HEK293 (cell line): Measurements from ENCODE around the gene PRSS1.

Experiments
- CTCF ChIA-PET: fragments of 350-600 bp; formaldehyde crosslinking; extraction: SDS; loops from one replicate; lab custom pipeline; 2021; ENCODE audit warnings: antibody characterized with exemption; lab: Yijun Ruan, JAX
- POLR2A ChIA-PET: fragments of 300-600 bp; formaldehyde crosslinking; extraction: SDS; loops from one replicate; lab custom pipeline; 2020; ENCODE audit warnings: antibody characterized with exemption, inconsistent platforms; lab: Yijun Ruan, JAX
- H3K27ac ChIP-seq: fragments of 200-500 bp; sonication (Bioruptor generic); 2 replicates; pipeline ENCODE4 v1.5.1; 2014; ENCODE audit warnings: low read depth, low read length, control low read depth, inconsistent platforms; ENCODE audit errors: extremely low read depth
- H3K36me3 ChIP-seq, 2 experiments: fragments of 200-500 bp in 1 of 2; sonication (Bioruptor generic) in 1 of 2; 1 replicate in 1 of 2; 2 replicates in 1 of 2; pipeline ENCODE4 v1.5.1; 2014 to 2017; ENCODE audit warnings: inconsistent platforms in 2 of 2, low read length in 2 of 2; ENCODE audit not compliant: control insufficient read depth in 2 of 2, insufficient read depth in 1 of 2
- H3K4me1 ChIP-seq: fragments of 200-500 bp; sonication (Bioruptor generic); 2 replicates; pipeline ENCODE4 v1.5.1; 2014; ENCODE audit warnings: mild to moderate bottlenecking, low read length, inconsistent platforms; ENCODE audit not compliant: control insufficient read depth, insufficient read depth
- H3K4me3 ChIP-seq: 2 replicates; pipeline ENCODE4 v1.5.1; 2011; ENCODE audit warnings: low read depth, mild to moderate bottlenecking, control low read depth, low read length, moderate library complexity
- H3K9me3 ChIP-seq: fragments of 200-500 bp; sonication (Bioruptor generic); 2 replicates; pipeline ENCODE4 v1.5.1; 2014; ENCODE audit warnings: low read depth, low read length, inconsistent platforms; ENCODE audit not compliant: control insufficient read depth, insufficient read depth
- GLI4 ChIP-seq: fragments of 450-650 bp; formaldehyde crosslinking; IDR thresholded peaks from 2 replicates; pipeline ENCODE4 v1.5.1; 2016; ENCODE audit warnings: missing biosample characterization, missing genetic modification characterization
- HOXC10 ChIP-seq: sonication (generic); formaldehyde crosslinking; IDR thresholded peaks from 2 replicates; pipeline ENCODE4 v1.8.1; 2023; ENCODE audit warnings: mild to moderate bottlenecking, missing genetic modification reagents
- HOXD13 ChIP-seq: sonication (generic); formaldehyde crosslinking; IDR thresholded peaks from 2 replicates; pipeline ENCODE4 v1.8.0; 2022; ENCODE audit warnings: missing genetic modification reagents, borderline replicate concordance
- KLF8 ChIP-seq: fragments of 450-650 bp; formaldehyde crosslinking; IDR thresholded peaks from 2 replicates; pipeline ENCODE4 v1.5.1; 2016; ENCODE audit warnings: missing biosample characterization, missing genetic modification characterization
- REPIN1 ChIP-seq: fragments of 450-650 bp; formaldehyde crosslinking; IDR thresholded peaks from 2 replicates; pipeline ENCODE4 v1.5.1; 2017; ENCODE audit warnings: missing biosample characterization, missing genetic modification characterization, low read depth
- ZBTB21 ChIP-seq: fragments of 450-650 bp; formaldehyde crosslinking; IDR thresholded peaks from 2 replicates; pipeline ENCODE4 v1.5.1; 2017; ENCODE audit warnings: missing biosample characterization, missing genetic modification characterization
- ZFP3 ChIP-seq: fragments of 450-650 bp; formaldehyde crosslinking; IDR thresholded peaks from 2 replicates; pipeline ENCODE4 v1.5.1; 2016; ENCODE audit warnings: low read depth, missing biosample characterization, missing genetic modification characterization
- ZNF121 ChIP-seq: fragments of 450-650 bp; formaldehyde crosslinking; IDR thresholded peaks from 2 replicates; pipeline ENCODE4 v1.5.1; 2016; ENCODE audit warnings: missing biosample characterization, missing genetic modification characterization
- ZNF132 ChIP-seq: fragments of 450-650 bp; formaldehyde crosslinking; IDR thresholded peaks from 2 replicates; pipeline ENCODE4 v1.5.1; 2017; ENCODE audit warnings: missing biosample characterization, missing genetic modification characterization, borderline replicate concordance
- ZNF239 ChIP-seq: fragments of 450-650 bp; formaldehyde crosslinking; IDR thresholded peaks from 2 replicates; pipeline ENCODE4 v1.5.1; 2016; ENCODE audit warnings: missing biosample characterization, missing genetic modification characterization
- ZNF555 ChIP-seq: fragments of 450-650 bp; formaldehyde crosslinking; conservative IDR thresholded peaks from 2 replicates; pipeline ENCODE4 v1.5.1; 2017; ENCODE audit warnings: missing biosample characterization, mild to moderate bottlenecking, missing genetic modification characterization, inconsistent platforms
- ZNF558 ChIP-seq: fragments of 450-650 bp; formaldehyde crosslinking; IDR thresholded peaks from 2 replicates; pipeline ENCODE4 v1.5.1; 2016; ENCODE audit warnings: missing biosample characterization, missing genetic modification characterization
- ZNF600 ChIP-seq: fragments of 450-650 bp; formaldehyde crosslinking; IDR thresholded peaks from 2 replicates; pipeline ENCODE4 v1.5.1; 2016; ENCODE audit warnings: missing biosample characterization, missing genetic modification characterization
- ZNF623 ChIP-seq: fragments of 450-650 bp; formaldehyde crosslinking; IDR thresholded peaks from 2 replicates; pipeline ENCODE4 v1.5.1; 2016; ENCODE audit warnings: missing biosample characterization, missing genetic modification characterization
- ZNF660 ChIP-seq: fragments of 450-650 bp; IDR thresholded peaks from 2 replicates; pipeline ENCODE4 v1.5.1; 2018; ENCODE audit warnings: missing biosample characterization, mild to moderate bottlenecking, missing genetic modification characterization
- ZNF701 ChIP-seq: fragments of 450-650 bp; formaldehyde crosslinking; IDR thresholded peaks from 2 replicates; pipeline ENCODE4 v1.5.1; 2016; ENCODE audit warnings: missing biosample characterization, missing genetic modification characterization
- ZNF76 ChIP-seq: fragments of 450-650 bp; formaldehyde crosslinking; IDR thresholded peaks from 2 replicates; pipeline ENCODE4; 2016; ENCODE audit warnings: low read depth, missing biosample characterization, missing genetic modification characterization, borderline replicate concordance
- ZNF777 ChIP-seq: fragments of 450-650 bp; formaldehyde crosslinking; IDR thresholded peaks from 2 replicates; pipeline ENCODE4 v1.5.1; 2017; ENCODE audit warnings: missing biosample characterization, missing genetic modification characterization, borderline replicate concordance
- ZNF791 ChIP-seq: fragments of 450-650 bp; formaldehyde crosslinking; IDR thresholded peaks from 2 replicates; pipeline ENCODE4 v1.5.1; 2016; ENCODE audit warnings: missing biosample characterization, missing genetic modification characterization
- TF ChIP-seq, protein P1 (sequence below): IDR thresholded peaks from 2 replicates; pipeline ENCODE4 v1.6.1; 2011; ENCODE audit warnings: mild to moderate bottlenecking, low read depth, low read length, borderline replicate concordance
- TF ChIP-seq, protein P2 (sequence below): fragments of 450-650 bp; formaldehyde crosslinking; IDR thresholded peaks from 2 replicates; pipeline ENCODE4 v1.5.1; 2016; ENCODE audit warnings: missing biosample characterization, missing genetic modification characterization
- TF ChIP-seq, protein P3 (sequence below): fragments of 450-650 bp; formaldehyde crosslinking; IDR thresholded peaks from 2 replicates; pipeline ENCODE4 v1.5.1; 2016; ENCODE audit warnings: missing biosample characterization, missing genetic modification characterization
- TF ChIP-seq, protein P4 (sequence below): fragments of 450-650 bp; formaldehyde crosslinking; IDR thresholded peaks from 2 replicates; pipeline ENCODE4 v1.5.1; 2016; ENCODE audit warnings: missing biosample characterization, missing genetic modification characterization
- TF ChIP-seq, protein P5 (sequence below): fragments of 450-650 bp; formaldehyde crosslinking; IDR thresholded peaks from 2 replicates; pipeline ENCODE4 v1.5.1; 2016; ENCODE audit warnings: missing biosample characterization, missing genetic modification characterization
- TF ChIP-seq, protein P6 (sequence below): fragments of 450-650 bp; formaldehyde crosslinking; IDR thresholded peaks from 2 replicates; pipeline ENCODE4 v1.5.1; 2017; ENCODE audit warnings: missing biosample characterization, missing genetic modification characterization

PRSS1 gene

DNA sequence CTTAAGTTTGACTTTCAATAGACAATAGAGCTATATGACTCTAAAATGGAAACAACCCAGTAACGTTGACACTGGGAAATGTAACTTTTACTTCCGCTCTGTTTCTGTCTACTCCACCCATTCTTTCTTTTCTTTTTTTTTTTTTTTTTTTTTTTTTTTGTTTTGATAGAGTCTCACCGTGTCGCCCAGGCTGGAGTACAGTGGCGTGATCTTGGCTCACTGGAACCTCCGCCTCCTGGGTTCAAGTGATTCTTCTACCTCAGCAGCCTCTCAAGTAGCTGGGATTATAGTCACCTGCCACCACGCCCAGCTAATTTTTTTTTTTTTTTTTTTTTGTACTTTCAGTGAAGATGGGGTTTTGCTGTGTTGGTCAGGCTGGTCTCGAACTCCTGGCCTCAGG is 35.4 kb downstream of the PRSS1 start (continued):
- no peak for TF ChIP-seq ZNF623 (tag by site-specific recombination)
- TF ChIP-seq, protein P1, sequence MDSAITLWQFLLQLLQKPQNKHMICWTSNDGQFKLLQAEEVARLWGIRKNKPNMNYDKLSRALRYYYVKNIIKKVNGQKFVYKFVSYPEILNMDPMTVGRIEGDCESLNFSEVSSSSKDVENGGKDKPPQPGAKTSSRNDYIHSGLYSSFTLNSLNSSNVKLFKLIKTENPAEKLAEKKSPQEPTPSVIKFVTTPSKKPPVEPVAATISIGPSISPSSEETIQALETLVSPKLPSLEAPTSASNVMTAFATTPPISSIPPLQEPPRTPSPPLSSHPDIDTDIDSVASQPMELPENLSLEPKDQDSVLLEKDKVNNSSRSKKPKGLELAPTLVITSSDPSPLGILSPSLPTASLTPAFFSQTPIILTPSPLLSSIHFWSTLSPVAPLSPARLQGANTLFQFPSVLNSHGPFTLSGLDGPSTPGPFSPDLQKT = no peak
- TF ChIP-seq, protein P2, sequence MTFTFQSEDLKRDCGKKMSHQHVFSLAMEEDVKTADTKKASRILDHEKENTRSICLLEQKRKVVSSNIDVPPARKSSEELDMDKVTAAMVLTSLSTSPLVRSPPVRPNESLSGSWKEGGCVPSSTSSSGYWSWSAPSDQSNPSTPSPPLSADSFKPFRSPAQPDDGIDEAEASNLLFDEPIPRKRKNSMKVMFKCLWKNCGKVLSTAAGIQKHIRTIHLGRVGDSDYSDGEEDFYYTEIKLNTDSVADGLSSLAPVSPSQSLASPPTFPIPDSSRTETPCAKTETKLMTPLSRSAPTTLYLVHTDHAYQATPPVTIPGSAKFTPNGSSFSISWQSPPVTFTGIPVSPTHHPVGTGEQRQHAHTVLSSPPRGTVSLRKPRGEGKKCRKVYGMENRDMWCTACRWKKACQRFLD (tag by site-specific recombination) = no peak
- no peak for TF ChIP-seq ZNF555 (tag by site-specific recombination)
- no peak for TF ChIP-seq ZNF600
- TF ChIP-seq ZNF558 = no peak
- TF ChIP-seq ZNF701 = no peak
- TF ChIP-seq ZNF660 (tag by site-specific recombination) = no peak

DNA sequence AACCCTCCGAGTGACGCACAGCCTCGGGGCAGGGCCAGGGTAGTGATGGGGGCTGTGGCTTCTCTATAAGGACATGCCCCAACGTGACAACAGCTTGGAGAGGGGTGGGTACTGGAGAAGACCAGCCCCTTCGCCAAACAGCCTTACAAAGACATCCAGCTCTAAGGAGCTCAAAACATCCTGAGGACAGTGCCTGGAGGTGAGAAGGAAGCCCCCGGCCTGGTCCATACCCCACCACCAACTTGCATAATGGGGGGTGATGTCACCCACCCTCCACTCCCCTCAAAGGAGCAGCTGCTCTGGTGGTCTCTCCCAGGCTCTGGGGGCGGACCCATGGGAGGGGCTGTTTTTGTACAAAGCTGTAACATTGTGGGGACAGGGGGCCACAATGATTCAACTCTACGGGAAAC is 36.6 kb downstream of the PRSS1 start:
- Histone ChIP-seq H3K4me3 (no peak overlapping the region), H3K4me1 (no peaks in the 10 kb centered on the region), H3K36me3 (no peaks in the 10 kb centered on the region), H3K27ac (no peak overlapping the region), H3K9me3 (no peaks in the 10 kb centered on the region)
- CTCF ChIA-PET = interaction anchor here (0.6 to 6.0 kb wide), 8 partner anchors 13 to 198 kb away, joined by 3 to 116 read pairs (median 3); no protein-coding TSS in a partner anchor
- POLR2A ChIA-PET = no interaction called here
- no peak for TF ChIP-seq KLF8 (tag by site-specific recombination)
- TF ChIP-seq ZNF76 (tag by site-specific recombination) = no peak
- no peak for TF ChIP-seq HOXC10 (CRISPR knock-in tag)
- TF ChIP-seq, protein P3, sequence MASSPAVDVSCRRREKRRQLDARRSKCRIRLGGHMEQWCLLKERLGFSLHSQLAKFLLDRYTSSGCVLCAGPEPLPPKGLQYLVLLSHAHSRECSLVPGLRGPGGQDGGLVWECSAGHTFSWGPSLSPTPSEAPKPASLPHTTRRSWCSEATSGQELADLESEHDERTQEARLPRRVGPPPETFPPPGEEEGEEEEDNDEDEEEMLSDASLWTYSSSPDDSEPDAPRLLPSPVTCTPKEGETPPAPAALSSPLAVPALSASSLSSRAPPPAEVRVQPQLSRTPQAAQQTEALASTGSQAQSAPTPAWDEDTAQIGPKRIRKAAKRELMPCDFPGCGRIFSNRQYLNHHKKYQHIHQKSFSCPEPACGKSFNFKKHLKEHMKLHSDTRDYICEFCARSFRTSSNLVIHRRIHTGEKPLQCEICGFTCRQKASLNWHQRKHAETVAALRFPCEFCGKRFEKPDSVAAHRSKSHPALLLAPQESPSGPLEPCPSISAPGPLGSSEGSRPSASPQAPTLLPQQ (tag by site-specific recombination) = no peak
- no peak for TF ChIP-seq ZNF600
- no peak for TF ChIP-seq HOXD13 (CRISPR knock-in tag)
- no peak for TF ChIP-seq ZBTB21 (tag by site-specific recombination)
- TF ChIP-seq REPIN1 = no peak
- no peak for TF ChIP-seq ZNF777 (tag by site-specific recombination)
- TF ChIP-seq GLI4 = no peak
- no peak for TF ChIP-seq ZNF132 (tag by site-specific recombination)
- TF ChIP-seq, protein P4, sequence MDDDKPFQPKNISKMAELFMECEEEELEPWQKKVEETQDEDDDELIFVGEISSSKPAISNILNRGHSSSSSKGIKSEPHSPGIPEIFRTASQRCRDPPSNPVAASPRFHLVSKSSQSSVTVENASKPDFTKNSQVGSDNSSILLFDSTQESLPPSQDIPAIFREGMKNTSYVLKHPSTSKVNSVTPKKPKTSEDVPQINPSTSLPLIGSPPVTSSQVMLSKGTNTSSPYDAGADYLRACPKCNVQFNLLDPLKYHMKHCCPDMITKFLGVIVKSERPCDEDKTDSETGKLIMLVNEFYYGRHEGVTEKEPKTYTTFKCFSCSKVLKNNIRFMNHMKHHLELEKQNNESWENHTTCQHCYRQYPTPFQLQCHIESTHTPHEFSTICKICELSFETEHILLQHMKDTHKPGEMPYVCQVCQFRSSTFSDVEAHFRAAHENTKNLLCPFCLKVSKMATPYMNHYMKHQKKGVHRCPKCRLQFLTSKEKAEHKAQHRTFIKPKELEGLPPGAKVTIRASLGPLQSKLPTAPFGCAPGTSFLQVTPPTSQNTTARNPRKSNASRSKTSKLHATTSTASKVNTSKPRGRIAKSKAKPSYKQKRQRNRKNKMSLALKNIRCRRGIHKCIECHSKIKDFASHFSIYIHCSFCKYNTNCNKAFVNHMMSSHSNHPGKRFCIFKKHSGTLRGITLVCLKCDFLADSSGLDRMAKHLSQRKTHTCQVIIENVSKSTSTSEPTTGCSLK (tag by site-specific recombination) = no peak
- TF ChIP-seq ZNF239 (tag by site-specific recombination) = no peak
- no peak for TF ChIP-seq ZNF121 (tag by site-specific recombination)
- TF ChIP-seq, protein P5, sequence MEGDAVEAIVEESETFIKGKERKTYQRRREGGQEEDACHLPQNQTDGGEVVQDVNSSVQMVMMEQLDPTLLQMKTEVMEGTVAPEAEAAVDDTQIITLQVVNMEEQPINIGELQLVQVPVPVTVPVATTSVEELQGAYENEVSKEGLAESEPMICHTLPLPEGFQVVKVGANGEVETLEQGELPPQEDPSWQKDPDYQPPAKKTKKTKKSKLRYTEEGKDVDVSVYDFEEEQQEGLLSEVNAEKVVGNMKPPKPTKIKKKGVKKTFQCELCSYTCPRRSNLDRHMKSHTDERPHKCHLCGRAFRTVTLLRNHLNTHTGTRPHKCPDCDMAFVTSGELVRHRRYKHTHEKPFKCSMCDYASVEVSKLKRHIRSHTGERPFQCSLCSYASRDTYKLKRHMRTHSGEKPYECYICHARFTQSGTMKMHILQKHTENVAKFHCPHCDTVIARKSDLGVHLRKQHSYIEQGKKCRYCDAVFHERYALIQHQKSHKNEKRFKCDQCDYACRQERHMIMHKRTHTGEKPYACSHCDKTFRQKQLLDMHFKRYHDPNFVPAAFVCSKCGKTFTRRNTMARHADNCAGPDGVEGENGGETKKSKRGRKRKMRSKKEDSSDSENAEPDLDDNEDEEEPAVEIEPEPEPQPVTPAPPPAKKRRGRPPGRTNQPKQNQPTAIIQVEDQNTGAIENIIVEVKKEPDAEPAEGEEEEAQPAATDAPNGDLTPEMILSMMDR (tag by site-specific recombination) = no peak
- TF ChIP-seq, protein P6, sequence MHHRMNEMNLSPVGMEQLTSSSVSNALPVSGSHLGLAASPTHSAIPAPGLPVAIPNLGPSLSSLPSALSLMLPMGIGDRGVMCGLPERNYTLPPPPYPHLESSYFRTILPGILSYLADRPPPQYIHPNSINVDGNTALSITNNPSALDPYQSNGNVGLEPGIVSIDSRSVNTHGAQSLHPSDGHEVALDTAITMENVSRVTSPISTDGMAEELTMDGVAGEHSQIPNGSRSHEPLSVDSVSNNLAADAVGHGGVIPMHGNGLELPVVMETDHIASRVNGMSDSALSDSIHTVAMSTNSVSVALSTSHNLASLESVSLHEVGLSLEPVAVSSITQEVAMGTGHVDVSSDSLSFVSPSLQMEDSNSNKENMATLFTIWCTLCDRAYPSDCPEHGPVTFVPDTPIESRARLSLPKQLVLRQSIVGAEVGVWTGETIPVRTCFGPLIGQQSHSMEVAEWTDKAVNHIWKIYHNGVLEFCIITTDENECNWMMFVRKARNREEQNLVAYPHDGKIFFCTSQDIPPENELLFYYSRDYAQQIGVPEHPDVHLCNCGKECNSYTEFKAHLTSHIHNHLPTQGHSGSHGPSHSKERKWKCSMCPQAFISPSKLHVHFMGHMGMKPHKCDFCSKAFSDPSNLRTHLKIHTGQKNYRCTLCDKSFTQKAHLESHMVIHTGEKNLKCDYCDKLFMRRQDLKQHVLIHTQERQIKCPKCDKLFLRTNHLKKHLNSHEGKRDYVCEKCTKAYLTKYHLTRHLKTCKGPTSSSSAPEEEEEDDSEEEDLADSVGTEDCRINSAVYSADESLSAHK (tag by site-specific recombination) = no peak
- TF ChIP-seq ZFP3 (tag by site-specific recombination) = no peak
- TF ChIP-seq ZNF791 (tag by site-specific recombination) = no peak
